Measurements from ENCODE around the gene TEC.

DNA sequence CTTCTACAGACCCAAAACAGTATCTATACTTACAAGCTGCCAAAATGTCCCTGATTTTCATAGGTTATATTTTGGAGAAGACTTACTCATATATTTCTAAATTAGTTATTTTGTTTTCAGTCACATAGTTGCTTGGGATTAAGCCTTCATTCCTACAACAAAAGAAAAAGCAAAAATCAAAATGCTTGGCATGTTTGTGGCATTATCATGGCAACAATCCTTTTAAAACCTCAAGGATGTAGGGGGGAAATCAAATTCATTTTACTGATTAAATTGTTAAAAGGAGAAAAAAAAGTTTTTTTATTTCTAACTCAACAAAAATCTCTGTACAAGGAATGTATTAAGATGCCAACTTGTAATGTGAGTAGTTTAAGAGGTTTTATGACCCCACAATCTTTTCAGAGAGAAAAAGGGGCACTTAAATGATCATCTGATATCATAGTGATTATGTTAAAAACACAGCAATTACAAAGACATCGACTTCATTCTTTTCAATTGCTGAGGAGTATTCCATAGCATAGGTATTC is 159.1 kb downstream of the TEC start:
- TF ChIP-seq EZH2phosphoT487 (IDR thresholded peaks at IDR 0.05; ENCODE audit: insufficient read depth, low read depth) (no peak), EZH2 (IDR thresholded peaks at IDR 0.05; ENCODE audit: insufficient read depth, poor library complexity, severe bottlenecking) (no peak)
